ENCODE results near the gene TMEM154. TPM values are rescaled to one million over a fixed set of nuclear protein-coding genes. Genes with fewer than 3 reads are reported as not detected.

Gene TMEM154
- total RNA-seq, 2 donors from 2014 or later, result 1.3 to 1.6 TPM

DNA sequence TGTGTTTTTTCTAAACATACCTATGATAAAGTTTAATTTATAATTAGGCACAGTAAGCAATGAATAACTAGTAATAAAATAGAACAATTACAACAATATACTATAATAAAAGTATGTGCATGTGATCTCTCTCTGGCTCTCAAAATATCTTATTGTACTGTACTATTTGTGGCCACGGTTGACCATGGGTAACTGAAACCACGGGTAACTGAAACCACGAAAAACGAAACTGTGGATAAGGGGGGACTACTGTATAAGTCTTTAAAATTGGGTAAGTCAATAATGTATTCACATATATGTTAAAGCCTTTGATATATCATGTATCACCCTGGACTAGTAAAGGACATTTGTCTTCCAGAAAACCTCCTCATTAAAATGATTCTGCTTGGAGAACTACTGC lies 20.0 kb downstream of the TMEM154 start:
- no peaks in the 10 kb centered on the region for H3K4me1 ChIP-seq (ENCODE audit: control insufficient read depth in 1 of 2, low read depth in 2 of 2)
- H3K9me3 ChIP-seq, result peaks cover 6% of the 10 kb centered on the region
- no peaks in the 10 kb centered on the region for H3K27me3 ChIP-seq (replicated peaks; ENCODE audit: insufficient read depth)
- H3K27ac ChIP-seq, result no peak overlapping the region
- no peaks in the 10 kb centered on the region for H3K36me3 ChIP-seq
- TF ChIP-seq, protein P1, sequence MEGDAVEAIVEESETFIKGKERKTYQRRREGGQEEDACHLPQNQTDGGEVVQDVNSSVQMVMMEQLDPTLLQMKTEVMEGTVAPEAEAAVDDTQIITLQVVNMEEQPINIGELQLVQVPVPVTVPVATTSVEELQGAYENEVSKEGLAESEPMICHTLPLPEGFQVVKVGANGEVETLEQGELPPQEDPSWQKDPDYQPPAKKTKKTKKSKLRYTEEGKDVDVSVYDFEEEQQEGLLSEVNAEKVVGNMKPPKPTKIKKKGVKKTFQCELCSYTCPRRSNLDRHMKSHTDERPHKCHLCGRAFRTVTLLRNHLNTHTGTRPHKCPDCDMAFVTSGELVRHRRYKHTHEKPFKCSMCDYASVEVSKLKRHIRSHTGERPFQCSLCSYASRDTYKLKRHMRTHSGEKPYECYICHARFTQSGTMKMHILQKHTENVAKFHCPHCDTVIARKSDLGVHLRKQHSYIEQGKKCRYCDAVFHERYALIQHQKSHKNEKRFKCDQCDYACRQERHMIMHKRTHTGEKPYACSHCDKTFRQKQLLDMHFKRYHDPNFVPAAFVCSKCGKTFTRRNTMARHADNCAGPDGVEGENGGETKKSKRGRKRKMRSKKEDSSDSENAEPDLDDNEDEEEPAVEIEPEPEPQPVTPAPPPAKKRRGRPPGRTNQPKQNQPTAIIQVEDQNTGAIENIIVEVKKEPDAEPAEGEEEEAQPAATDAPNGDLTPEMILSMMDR (IDR thresholded peaks at IDR 0.05), result no peak
- no peak for ATAC-seq (ENCODE audit: insufficient number of reproducible peaks, low FRiP score, low read depth)
- no peak overlapping the region for H3K4me3 ChIP-seq
- DNase-seq (ENCODE audit: low spot score), result no peak

DNA sequence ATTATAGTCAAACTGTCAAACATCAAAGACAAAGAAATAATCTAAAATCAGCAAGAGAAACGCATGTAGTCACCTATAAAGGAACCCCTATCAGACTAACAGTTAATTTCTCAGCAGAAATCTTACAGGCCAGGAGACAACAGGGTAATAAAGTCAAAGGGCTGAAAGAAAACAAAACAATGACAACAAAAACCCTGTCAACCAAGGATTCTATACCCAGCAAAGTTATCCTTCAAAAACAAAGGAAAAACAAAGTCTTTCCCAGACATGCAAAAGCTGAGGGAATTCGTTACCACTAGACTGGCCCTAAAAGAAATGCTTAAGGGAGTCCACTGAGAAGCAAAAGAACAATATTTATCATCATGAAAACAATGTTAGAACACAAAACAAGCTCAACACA lies 22.1 kb downstream of the TMEM154 start:
- Histone ChIP-seq H3K4me3 (no peak overlapping the region), H3K27ac (no peak overlapping the region), H3K4me1 (ENCODE audit: control insufficient read depth in 1 of 2, low read depth in 2 of 2) (no peaks in the 10 kb centered on the region), H3K36me3 (no peaks in the 10 kb centered on the region), H3K9me3 (peaks cover 6% of the 10 kb centered on the region), H3K27me3 (replicated peaks; ENCODE audit: insufficient read depth) (no peaks in the 10 kb centered on the region)
- DNase-seq (ENCODE audit: low spot score) (no peak), ATAC-seq (ENCODE audit: insufficient number of reproducible peaks, low FRiP score, low read depth) (no peak)
- TF ChIP-seq, protein P1 (IDR thresholded peaks at IDR 0.05), result no peak

DNA sequence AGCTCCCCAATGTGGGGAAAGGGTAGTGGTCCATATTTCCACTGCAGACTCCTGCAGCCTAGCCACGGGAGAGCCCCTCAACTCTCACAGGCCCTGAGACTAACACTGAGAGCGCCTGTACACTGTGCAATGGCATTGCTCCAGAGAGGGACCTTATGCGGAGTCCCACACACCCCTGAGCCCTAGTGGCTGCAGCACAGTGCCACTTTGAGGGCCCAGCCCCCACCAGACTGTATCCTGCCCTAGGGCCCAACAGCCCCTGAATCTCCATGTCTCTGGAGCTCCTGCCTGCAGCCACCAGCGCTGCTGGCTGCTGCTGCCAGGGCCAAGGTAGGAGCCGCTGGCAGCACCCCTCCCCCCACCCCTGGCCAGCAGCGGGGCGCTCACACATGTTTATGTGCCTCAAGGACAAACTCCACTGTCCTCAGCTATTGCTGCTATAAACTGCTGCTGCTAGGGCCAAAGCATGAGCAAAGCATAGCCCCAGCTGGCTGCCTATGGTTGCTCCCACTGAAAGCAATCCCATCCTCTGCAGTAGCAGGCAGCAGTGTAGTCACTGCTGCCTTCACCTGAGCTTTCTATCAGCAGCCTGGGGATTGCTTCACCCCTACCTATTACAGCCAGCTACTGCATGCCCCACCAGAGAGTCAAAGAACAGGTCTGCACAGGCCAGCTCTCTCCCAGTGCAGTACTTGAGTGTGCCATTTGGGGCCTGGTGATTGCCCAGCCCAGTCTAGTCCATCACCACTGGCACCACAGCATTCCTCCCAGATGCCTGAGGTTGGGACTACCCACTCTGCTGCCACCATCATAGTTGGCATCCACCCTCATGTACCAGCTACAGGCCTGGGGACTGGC lies 24.3 kb downstream of the TMEM154 start:
- Histone ChIP-seq H3K9me3 (peaks cover 6% of the 10 kb centered on the region), H3K4me3 (no peak overlapping the region), H3K4me1 (ENCODE audit: control insufficient read depth in 1 of 2, low read depth in 2 of 2) (no peaks in the 10 kb centered on the region), H3K27me3 (replicated peaks; ENCODE audit: insufficient read depth) (no peaks in the 10 kb centered on the region), H3K36me3 (no peaks in the 10 kb centered on the region), H3K27ac (no peak overlapping the region)
- TF ChIP-seq, protein P1 (IDR thresholded peaks at IDR 0.05), result no peak
- no peak for DNase-seq (ENCODE audit: low spot score)
- no peak for ATAC-seq (ENCODE audit: insufficient number of reproducible peaks, low FRiP score, low read depth)

DNA sequence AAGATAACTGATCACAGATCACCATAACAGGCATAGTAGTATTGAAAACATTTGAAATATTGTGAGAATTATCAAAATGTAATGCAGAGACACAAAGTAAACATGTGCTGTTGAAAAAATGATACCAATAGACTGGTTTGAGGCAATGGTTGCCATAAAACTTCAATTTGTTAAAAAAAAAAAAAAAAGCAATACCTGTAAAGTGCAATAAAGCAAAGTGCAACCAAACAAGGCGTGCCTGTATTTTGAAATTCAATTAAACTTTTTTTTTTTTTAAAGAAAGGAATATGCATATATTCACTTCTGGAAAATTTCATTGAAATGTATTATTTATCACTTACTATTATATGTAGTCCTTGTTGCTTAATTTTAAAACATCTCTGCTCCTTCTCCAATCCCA lies 27.7 kb downstream of the TMEM154 start:
- no peak overlapping the region for H3K4me3 ChIP-seq
- peaks cover under 1% of the 10 kb centered on the region for H3K9me3 ChIP-seq
- H3K27ac ChIP-seq, result no peak overlapping the region
- ATAC-seq (ENCODE audit: insufficient number of reproducible peaks, low FRiP score, low read depth) (no peak), DNase-seq (ENCODE audit: low spot score) (no peak)
- TF ChIP-seq, protein P1 (IDR thresholded peaks at IDR 0.05), result no peak
- H3K27me3 ChIP-seq (replicated peaks; ENCODE audit: insufficient read depth), result no peaks in the 10 kb centered on the region
- no peaks in the 10 kb centered on the region for H3K4me1 ChIP-seq (ENCODE audit: control insufficient read depth in 1 of 2, low read depth in 2 of 2)
- H3K36me3 ChIP-seq, result no peaks in the 10 kb centered on the region

DNA sequence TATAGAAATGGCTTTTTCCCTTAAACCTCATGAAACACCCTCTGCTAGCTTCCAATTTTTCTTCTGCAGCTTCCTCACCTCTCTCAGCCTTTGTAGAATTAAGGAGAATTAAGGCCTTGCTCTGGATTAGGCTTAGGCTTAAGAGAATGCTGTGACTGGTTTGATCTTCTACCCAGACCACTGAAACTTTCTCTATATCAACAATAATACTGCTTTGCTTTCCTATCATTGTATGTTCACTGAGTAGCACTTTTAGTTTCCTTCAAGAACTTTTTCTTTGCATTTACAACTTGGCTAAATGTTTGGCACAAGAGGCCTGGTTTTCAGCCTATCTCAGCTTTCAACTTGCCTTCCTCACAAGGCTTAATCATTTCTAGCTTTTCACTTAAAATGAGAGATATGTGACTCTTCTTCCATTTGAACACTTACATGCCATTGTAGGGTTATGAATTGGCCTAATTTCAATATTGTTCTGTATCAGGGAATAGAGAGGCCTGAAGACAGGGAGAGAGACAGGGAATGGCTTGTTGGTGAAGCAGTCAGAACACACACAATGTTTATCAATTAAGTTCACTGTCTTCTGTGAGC lies 28.2 kb downstream of the TMEM154 start:
- DNase-seq (ENCODE audit: low spot score) (no peak), ATAC-seq (ENCODE audit: insufficient number of reproducible peaks, low FRiP score, low read depth) (no peak)
- TF ChIP-seq, protein P1 (IDR thresholded peaks at IDR 0.05), result no peak
- H3K4me3 ChIP-seq, result no peak overlapping the region
- no peaks in the 10 kb centered on the region for H3K4me1 ChIP-seq (ENCODE audit: control insufficient read depth in 1 of 2, low read depth in 2 of 2)
- no peak overlapping the region for H3K27ac ChIP-seq
- H3K9me3 ChIP-seq, result no peaks in the 10 kb centered on the region
- no peaks in the 10 kb centered on the region for H3K27me3 ChIP-seq (replicated peaks; ENCODE audit: insufficient read depth)
- no peaks in the 10 kb centered on the region for H3K36me3 ChIP-seq

All from thoracic aorta (tissue), 2 donors.